Astrocyte (in vitro differentiated cells and primary cell): ENCODE data around the gene PEX11B.

ENCODE experiments used
- CTCF ChIP-seq: IDR thresholded peaks from 2 replicates; pipeline ENCODE4 v1.5.1; 2011; ENCODE audit warnings: low read depth, mild to moderate bottlenecking, inconsistent platforms, low read length, moderate library complexity; ENCODE audit not compliant: insufficient read depth
- EZH2 ChIP-seq: IDR thresholded peaks from 2 replicates; pipeline ENCODE4 v1.6.1; 2012; ENCODE audit warnings: mild to moderate bottlenecking, low read length, inconsistent platforms; ENCODE audit not compliant: insufficient read depth

DNA sequence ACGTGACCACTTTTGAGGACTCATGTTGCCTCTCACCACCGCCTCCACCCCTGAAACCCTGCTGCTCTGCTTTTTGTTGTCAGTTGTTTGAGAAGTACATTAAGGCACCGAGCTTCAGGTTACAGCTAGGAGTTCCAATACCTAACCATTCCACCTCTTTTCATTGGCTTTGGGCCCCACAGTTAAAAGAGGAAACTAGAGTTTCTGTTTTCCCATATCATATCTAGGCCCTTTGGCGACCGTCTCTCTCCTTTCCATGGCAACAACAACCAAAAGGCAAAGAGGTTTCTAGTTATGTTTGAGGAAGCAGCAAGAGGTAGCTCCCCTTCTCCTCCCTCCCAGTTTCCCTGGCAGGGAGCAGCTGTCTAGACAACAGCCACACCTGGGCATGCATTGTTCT is 38.7 kb downstream of the PEX11B start:
- TF ChIP-seq CTCF (no peak), EZH2 (no peak)
